HG02588 (cell line): Measurements from ENCODE around the gene MED9.

Experiments used
- ATAC-seq: cut with Tn5 transposase; IDR thresholded peaks from one replicate; pipeline ENCODE4 v1.9.1; 2021; ENCODE audit warnings: mild to moderate bottlenecking, moderate library complexity; ENCODE audit not compliant: unreplicated experiment

Gene MED9

DNA sequence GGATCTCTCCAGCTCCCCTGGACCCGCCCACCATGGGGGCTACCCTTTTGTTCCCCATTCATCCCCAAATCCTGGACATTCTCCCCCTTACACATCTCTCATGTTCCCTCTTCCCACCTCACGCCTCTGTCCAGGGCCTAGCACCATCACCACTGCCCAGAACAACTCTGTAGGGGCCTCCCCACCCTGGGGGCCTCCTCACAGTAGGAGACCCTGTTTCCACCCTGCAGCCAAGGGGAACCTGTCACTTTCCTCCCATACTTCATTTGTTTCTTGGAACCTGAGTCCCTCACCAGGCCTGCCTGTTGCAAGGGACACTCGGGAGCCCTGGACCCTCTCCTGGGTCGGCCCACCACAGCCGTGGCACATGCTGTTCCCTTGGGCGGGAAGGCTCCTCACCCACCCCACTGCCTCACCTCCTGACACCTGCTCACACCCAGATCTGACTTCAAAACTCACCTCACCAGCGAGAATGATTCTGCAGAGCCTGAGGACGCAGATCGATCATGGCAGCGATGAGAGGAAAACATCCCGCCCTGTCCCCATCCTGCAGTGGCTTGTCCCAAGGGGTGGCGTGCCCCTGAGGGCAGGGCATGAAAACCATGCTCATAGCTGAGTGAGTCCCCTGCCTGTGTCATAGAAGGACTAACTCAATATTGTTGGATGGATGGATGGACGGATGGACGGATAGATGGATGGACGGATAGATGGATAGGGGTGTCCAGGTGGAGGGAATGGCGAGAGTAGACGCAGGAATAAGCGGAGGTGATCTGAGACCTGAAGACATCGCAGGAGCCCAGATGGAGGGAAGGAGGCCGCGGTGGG lies 26.2 kb downstream of the MED9 start:
- no peak for ATAC-seq

DNA sequence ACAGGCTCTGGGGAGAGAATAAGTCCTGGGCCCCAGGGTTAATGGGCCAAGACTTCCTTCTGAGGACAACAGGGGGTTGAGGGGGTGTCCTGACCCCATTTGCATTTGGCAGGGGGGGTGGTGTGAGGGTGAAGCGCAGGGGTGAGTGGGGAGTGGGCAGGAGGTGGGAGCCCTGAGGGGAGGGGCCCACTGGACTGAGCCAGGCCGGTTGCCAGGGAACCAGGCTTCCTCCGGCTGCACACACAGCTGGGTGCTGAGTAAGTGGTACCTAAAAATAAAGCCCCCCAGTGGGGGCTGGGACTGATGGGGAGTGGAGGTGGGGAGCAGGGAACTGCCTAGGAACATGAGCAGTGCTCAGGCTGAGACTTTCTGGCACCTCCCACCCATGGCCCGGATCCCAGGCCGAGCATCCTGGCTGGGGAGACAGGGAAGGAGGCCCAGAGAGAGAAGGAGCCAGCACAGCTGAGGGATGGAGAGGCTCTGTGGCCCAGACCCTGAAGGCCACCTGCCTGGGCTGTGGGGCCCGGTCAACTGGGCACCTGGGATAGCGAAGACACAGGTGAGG lies 26.8 kb downstream of the MED9 start:
- no peak for ATAC-seq

GRCh38 chr17:17504341-17505140 lies 27.7 kb downstream of the MED9 start:
- ATAC-seq: no peak

GRCh38 chr17:17505151-17505550 lies 28.4 kb downstream of the MED9 start:
- ATAC-seq: no peak

- no peak for ATAC-seq
Observed at GRCh38 chr17:17505610-17506171, 28.9 kb downstream of the MED9 start.

DNA sequence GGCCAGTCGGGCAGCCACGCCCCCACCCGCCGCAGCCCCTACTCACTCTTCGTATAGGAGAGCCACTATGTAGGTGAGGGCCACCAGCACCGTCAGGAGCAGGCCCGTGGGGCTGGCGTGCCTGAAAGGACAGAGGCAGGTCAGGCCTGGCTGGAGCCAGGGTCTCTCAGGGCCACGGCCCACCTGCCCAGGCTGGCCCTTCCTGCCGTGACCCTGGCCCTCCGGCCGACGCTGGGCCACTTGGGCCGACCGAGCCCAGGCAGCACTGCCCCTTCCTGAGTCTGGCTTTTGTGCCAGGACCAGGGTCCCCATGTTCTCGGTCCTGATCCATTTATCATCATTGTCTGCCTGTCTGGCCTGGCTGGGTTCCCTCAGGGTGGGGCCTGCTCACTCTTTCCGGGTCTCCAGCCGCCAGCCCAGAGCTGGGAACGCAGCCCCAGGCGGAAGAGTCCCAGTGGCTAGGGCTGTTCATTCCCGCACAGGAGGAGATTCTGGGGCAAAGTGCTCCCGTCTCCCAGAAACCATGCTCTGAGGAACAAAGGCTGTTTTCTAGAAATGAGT lies 29.5 kb downstream of the MED9 start:
- no peak for ATAC-seq

- ATAC-seq: no peak
Observed at GRCh38 chr17:17506893-17507464, 30.2 kb downstream of the MED9 start.

GRCh38 chr17:17507465-17508011 lies 30.7 kb downstream of the MED9 start:
- ATAC-seq: no peak

- no peak for ATAC-seq
Observed at GRCh38 chr17:17508019-17508535, 31.3 kb downstream of the MED9 start.

DNA sequence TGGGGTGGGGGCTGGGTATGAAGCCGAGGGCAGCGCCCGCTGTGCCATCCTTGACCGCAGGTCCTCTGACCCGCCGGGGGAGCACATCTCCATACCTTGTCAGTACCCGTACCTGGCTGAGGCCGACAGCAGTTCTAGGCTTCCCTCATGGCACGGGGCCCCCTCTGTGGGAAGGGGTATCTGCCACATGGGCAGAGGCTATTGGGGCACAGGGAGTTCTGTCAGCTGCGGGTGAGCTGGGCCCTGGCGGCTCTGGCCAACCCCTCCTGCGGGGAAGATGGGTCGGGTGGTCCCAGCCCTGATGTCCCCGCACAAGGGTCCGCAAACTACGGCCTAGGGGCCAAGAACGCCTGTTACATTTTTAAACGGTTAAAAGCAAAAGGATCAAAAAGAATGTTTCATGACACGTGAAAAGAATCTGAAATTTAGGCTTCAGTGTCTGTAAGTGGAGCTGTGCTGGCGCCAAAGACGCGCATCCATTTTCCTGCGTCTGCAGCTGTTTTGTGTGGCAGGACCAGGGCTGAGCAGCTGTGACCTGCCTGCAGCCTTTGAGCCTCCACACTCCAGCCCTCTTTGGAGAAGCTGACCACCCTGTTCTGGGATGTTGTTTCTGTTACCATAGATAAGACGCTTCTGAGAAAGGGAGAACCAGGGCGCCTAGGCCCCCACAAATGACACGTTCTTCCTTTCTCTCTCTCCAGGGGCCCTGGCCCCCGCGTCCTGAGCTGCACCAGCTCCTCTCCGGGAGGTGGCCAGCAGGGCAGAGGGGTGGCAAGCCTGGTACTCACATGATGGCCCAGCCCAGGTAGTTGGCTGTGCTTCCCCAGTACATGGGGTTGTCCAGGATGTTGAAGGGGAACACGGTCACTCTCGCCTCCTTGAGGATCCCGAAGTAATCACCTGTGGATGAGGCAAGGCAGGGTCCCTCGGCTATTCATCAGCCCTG lies 32.1 kb downstream of the MED9 start:
- ATAC-seq: no peak

DNA sequence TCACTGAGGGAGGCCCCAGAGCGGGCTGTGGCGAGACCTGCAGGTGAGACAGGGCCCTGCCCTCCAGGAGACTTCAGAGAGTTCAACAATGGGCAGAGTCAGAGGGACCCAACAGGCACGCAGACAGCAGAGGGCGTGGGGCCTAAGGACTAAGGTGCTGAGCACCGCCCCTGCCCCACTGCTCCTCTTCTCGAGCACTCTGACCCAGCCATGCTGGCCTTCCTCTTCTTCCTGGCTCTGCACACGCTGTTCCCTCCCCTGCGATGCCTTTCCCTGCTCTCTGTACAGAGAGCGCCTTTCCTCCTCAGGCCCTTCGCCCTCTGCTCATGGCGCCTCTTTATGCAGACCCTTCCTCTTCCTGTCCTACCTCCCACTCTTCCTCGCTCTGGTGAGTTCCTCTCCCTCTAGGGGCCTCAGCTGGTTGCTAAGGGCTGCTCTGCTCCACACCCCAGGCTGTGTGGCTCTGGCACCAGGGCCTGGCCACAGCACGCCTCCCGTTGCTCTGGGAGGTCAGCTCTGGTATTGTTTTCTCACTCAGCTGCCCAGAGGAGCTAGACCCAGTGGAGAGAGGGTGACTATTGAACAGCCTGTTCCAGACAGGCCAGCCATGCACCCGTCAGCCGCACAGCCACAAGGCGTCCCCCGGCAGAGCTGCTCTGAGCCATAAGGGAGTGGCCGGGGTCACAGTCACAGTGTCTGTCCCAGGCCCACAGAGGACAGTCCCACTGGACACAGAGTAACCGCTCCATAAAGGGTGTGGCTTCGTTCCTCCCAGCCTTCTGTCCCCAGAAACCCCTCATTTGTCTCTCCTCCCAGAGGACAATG lies 33.0 kb downstream of the MED9 start:
- ATAC-seq: no peak

- no peak for ATAC-seq
Observed at GRCh38 chr17:17510456-17511292, 33.9 kb downstream of the MED9 start.

- no peak for ATAC-seq
Observed at GRCh38 chr17:17511293-17511741, 34.5 kb downstream of the MED9 start.

DNA sequence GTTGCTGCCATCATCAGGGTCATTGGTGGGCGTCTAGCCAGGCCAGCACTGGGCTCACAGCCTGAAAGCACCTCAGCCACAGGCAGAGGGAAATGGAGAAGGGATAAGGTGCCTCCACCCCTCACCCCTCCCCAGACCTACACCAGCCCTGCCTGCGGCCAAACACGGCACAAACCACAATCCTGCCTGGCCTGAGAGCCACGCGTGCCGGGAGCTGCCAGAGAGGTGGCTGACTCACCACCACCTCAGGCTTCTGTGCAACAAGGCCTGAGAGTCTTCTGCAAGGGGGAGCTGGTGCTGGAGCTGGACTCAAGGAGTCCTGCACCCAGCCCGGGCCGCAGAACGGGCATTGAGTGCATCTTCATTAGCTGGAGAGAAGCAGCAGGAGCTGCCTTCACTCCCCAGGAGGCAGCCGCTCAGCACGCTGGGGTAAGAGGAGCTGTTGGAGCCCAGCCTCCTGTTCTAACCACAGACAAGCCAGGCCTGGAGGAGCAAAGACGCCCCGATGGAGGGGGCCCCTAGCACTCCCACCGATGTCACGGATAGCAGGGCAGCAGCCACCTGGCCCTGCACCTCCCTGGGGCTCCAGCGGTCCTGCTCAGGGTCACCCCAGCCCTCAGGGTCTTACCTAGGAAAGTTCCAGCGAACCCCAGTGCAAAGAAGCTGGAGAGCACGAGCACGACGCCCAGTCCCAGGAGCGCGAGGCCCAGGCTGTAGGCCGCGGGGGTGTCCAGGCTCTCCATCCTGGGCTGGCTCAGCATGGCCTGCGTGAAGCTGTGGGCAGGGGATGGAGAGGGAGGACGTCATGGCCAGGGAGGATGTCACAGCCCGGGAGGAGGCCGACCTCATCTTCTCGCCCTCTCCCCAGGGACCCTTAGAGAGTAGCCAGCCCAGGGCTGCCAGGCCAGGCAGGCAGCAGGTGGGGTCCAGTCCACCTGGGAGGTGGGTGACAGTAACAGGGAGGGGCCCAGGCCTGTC lies 35.4 kb downstream of the MED9 start:
- ATAC-seq: no peak

DNA sequence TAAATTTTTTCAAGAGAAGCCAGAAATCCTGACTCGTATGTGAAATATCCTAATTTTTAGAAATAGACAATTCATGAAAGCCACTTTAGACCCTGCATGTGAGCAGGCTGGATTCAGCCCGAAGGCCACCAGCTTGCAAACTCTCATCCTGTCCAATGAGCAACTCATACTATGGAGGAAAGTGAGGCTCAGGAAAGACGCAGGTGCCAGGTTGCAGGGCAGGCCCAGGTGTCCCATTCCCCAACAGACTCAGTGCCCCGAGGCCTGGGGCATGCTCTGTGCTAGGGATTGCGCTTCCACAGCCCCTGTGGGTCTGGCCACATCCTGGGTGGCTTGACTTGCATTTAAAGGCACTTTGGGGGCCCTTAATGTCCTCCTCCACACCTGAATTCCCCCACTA lies 36.1 kb downstream of the MED9 start:
- no peak for ATAC-seq

DNA sequence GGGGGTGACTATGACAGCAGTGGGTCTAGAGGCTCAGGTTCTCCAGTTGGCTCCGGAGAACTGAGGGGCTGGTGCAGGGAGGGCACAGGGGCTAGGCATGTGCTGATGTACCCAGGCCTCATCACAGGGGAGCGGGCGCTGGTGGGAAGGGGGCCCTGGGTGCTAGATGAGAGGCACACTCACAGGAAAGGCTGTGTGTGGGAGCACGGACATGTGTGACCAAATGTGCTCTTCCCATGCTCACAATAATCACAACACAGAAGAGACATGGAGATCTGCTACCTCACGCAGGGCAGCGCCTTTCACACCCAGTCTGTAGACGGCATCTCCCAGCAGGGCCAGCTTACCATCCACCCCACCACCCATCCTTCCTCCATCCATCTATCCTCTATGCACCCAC lies 36.8 kb downstream of the MED9 start:
- no peak for ATAC-seq
